ENCODE data around the gene LUZP1. TPM values are rescaled to one million over a fixed set of nuclear protein-coding genes. Genes with fewer than 3 reads are reported as not detected.

The LUZP1 gene
- total RNA-seq, 2 donors from 2014 or later = 42.7 to 43.1 TPM

DNA sequence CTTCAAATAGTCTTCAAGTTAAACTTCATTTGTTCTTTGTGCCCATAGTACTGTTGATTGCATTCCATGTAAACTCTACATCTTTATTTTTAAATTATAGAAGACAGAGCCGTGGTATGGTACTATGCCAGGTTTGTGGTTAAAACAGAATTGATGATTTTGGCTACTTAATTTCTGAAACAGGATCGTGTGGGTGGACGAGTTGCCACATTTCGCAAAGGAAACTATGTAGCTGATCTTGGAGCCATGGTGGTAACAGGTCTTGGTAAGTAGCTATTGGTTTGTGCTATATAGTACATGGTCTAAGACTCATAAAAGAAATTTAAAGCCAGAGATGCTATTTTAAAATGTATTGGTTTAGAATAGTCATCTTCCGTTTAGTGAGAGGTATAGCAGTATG lies 111.4 kb downstream of the LUZP1 start:
- H3K27ac Mint-ChIP-seq = no peak overlapping the region
- H3K9me3 Mint-ChIP-seq = no peaks in the 10 kb centered on the region
- DNase-seq (ENCODE audit: low spot score) = no peak
- H3K4me1 Mint-ChIP-seq (ENCODE audit: low read depth in 2 of 2) = peaks cover 6 to 7% of the 10 kb centered on the region in 2 donors
- H3K27me3 Mint-ChIP-seq = no peaks in the 10 kb centered on the region
- H3K4me3 Mint-ChIP-seq = no peak overlapping the region
- ATAC-seq = no peak
- H3K36me3 Mint-ChIP-seq = peaks cover 18% of the 10 kb centered on the region

DNA sequence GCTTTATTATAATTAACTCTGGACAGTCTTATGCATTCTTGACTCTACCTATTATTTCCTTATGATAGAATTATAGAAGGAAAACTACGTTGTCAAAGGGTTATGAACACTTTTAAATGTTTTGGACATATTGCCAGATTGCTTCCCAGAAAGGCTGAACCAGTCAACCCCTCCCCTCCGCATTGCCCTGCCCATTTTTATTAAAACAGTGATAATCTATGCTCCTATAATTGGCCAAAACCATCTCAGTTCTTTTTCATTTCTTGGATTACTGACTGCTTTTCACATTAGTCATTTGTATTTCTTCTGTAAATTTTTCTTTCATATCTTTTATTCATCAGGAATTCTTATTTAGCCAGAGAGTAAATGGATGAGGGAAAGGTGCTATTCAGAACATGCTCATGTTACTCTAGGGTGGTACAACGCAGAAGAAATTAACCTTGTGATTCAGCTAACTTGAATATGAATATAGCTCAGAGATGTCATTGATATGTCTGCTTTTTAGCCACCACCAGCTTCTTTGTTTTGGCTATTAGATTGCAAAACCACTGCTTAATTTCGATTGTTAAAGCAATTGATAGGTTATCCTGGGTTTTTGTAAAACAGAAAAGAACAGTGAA lies 117.3 kb downstream of the LUZP1 start:
- no peak overlapping the region for H3K27ac Mint-ChIP-seq
- no peaks in the 10 kb centered on the region for H3K27me3 Mint-ChIP-seq
- H3K4me3 Mint-ChIP-seq = no peak overlapping the region
- H3K9me3 Mint-ChIP-seq = no peaks in the 10 kb centered on the region
- DNase-seq (ENCODE audit: low spot score) (no peak), ATAC-seq (no peak)
- H3K4me1 Mint-ChIP-seq (ENCODE audit: low read depth in 2 of 2) = no peaks in the 10 kb centered on the region
- no peaks in the 10 kb centered on the region for H3K36me3 Mint-ChIP-seq

DNA sequence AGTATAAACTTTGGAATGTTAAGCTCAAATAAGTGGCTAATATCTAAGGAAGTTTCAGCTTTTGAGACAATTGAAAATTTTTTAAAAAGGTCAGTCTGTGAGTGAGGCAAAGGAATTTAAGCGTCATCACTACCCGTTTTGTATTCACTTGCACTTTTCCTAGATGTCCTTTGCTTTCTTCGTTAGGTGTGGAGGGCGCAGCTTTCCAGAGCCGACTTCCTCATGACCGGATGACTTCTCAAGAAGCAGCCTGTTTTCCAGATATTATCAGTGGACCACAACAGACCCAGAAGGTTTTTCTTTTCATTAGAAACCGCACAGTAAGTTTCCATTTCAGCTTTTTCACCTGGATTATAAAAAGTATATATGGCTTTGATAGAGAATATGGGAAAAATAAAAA lies 118.5 kb downstream of the LUZP1 start:
- ATAC-seq (no peak), DNase-seq (ENCODE audit: low spot score) (no peak)
- peaks cover 8 to 10% of the 10 kb centered on the region in 2 donors for H3K4me1 Mint-ChIP-seq (ENCODE audit: low read depth in 2 of 2)
- H3K4me3 Mint-ChIP-seq = no peak overlapping the region
- no peak overlapping the region for H3K27ac Mint-ChIP-seq
- H3K9me3 Mint-ChIP-seq = no peaks in the 10 kb centered on the region
- no peaks in the 10 kb centered on the region for H3K27me3 Mint-ChIP-seq
- H3K36me3 Mint-ChIP-seq = no peaks in the 10 kb centered on the region

DNA sequence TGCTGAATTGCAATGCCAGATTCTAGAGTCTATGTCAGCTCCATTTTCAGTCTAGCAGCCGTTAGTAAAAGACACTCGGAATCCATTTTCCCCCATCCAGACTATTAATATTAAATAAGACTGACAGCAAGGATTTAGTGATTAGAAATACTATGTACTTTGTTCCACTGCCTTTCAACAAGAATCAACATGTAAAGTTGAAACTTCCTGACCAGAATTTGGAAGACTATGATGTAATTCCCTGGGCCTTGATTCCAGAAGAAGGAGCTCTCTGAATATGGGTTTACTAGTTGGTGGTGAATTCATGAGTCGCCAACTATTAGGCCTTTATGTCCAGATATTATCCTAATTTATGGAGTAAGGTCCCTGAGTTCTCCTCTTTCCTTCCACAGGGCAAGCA lies 124.6 kb downstream of the LUZP1 start:
- no peaks in the 10 kb centered on the region for H3K9me3 Mint-ChIP-seq
- DNase-seq (ENCODE audit: low spot score) = no peak

DNA sequence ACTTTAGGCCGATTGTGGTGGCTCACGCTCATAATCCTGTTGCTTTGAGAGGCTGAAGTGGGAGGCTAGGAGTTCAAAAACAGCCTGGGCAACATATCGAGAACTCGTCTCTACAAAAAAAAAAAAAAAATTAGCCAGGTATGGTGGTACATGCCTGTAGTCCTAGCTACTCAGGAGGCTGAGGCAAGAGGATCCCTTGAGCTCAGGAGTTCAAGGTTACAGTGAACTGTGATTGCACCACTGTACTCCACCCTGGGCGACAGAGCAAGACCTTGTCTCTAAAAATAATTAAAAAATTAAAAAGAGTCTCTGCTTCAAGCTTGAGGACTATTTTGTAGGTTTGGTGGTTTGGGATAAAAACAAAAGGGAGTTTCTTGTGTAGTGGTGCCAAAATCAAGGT lies 128.1 kb downstream of the LUZP1 start:
- Mint-ChIP-seq H3K4me1 (ENCODE audit: low read depth in 2 of 2) (peaks cover 16 to 27% of the 10 kb centered on the region in 2 donors), H3K27me3 (no peaks in the 10 kb centered on the region), H3K4me3 (no peak overlapping the region), H3K36me3 (no peaks in the 10 kb centered on the region), H3K9me3 (no peaks in the 10 kb centered on the region), H3K27ac (no peak overlapping the region)
- DNase-seq (ENCODE audit: low spot score) (no peak), ATAC-seq (no peak)

More for the DNA sequence above, 124.6 kb downstream of the LUZP1 start:
- Mint-ChIP-seq H3K27me3 (no peaks in the 10 kb centered on the region), H3K4me3 (no peak overlapping the region), H3K4me1 (ENCODE audit: low read depth in 2 of 2) (peaks cover 14 to 23% of the 10 kb centered on the region in 2 donors), H3K36me3 (no peaks in the 10 kb centered on the region), H3K27ac (no peak overlapping the region)
- no peak for ATAC-seq

DNA sequence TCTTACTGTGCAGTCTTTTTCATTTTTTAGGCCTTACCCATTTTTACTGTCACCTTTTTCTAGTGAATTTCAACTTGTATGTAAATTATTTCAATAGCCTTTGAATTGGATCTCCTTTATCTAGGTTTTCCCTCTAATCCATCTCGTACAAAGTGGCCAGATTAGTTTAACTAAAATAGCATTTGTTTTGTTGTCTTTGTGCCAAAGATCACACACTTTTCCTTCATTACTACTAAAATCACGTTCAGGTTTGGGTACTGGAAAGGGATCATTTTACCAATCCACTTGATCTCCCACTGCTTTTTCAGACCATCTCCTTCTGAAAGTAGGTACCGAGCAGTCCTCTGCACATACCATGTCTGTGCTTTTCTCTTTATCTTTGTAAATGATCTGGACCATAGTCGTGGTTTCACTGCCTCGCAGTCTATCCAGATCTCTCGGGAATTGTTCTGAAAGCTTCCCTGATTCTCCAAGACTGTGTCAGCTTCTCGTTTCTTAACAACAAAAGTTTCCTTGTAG lies 129.3 kb downstream of the LUZP1 start:
- Mint-ChIP-seq H3K27ac (no peak overlapping the region), H3K36me3 (no peaks in the 10 kb centered on the region), H3K27me3 (no peaks in the 10 kb centered on the region), H3K4me1 (ENCODE audit: low read depth in 2 of 2) (peaks cover 13 to 23% of the 10 kb centered on the region in 2 donors), H3K4me3 (no peak overlapping the region), H3K9me3 (no peaks in the 10 kb centered on the region)
- DNase-seq (ENCODE audit: low spot score) = no peak
- ATAC-seq = no peak

DNA sequence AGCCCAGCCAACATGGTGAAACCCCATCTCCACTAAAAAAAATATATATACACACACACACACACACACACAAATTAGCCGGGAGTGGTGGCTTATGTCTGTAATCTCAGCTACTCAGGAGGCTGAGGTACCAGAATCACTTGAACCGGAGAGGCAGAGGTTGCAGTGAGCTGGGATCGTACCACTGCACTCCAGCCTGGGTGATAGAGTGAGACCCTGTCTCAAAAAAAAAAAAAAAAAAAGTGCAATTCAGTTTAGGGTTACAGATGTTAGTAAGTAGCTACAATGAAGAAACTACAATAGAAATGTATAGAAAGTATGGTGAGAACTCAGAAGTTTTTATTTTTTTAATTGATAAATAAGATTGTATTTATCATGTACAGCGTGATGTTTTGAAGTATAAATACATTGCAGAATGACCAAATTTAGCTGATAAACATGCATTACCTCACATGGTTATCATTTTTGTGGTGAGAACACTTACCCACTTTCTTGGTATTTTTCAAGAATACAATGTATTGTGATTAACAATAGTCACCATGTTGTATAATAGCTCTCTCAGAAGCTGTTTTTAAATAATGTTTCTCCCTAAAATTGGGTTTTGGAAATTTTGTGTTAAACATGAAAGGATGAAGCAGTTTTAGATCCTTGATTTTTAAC lies 131.4 kb downstream of the LUZP1 start:
- peaks cover 13 to 28% of the 10 kb centered on the region in 2 donors for H3K4me1 Mint-ChIP-seq (ENCODE audit: low read depth in 2 of 2)
- H3K4me3 Mint-ChIP-seq = no peak overlapping the region
- ATAC-seq (no peak), DNase-seq (ENCODE audit: low spot score) (no peak)
- H3K9me3 Mint-ChIP-seq = no peaks in the 10 kb centered on the region
- H3K27ac Mint-ChIP-seq = no peak overlapping the region
- no peaks in the 10 kb centered on the region for H3K36me3 Mint-ChIP-seq
- no peaks in the 10 kb centered on the region for H3K27me3 Mint-ChIP-seq

DNA sequence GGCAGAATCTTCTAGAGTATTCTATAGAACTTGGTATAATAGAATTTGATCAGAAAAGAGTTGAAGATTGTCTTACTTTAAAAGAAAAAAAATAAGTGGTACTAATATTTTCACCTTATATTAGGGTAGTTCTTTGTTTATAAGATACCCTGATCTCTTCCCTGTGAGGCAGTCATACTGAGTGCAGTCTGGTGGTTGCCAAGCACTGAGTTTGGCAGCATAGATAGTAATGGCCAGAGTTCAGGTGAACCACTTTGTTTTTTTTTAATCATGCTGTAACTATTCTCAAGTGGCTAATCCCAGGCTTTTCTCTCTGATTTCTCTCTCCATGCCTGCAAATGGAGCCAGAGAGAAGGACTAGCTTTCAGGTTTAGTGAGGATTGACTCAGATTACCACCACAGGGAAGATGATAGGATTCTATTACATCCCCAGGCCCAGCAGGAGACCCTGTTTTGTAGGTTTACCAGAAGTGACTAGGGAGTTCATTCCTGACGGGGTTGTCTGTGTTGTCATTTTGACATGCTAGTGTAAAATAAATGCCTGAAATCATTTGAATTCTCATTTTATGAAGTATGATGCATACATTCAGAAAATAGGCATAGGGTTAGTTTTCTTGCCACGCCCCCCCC lies 132.7 kb downstream of the LUZP1 start:
- Mint-ChIP-seq H3K27ac (no peak overlapping the region), H3K9me3 (no peaks in the 10 kb centered on the region), H3K4me3 (no peak overlapping the region), H3K36me3 (no peaks in the 10 kb centered on the region), H3K27me3 (no peaks in the 10 kb centered on the region), H3K4me1 (ENCODE audit: low read depth in 2 of 2) (peaks cover 17 to 33% of the 10 kb centered on the region in 2 donors)
- no peak for DNase-seq (ENCODE audit: low spot score)
- no peak for ATAC-seq

Other genes starting within 250 kb of the LUZP1 start
- not detected for gene LACTBL1, start 196.0 kb downstream of the LUZP1 start, total RNA-seq
- not detected for gene TEX46, start 153.0 kb downstream of the LUZP1 start, total RNA-seq
- gene KDM1A, start 149.4 kb downstream of the LUZP1 start, total RNA-seq = 10 to 100 TPM; 48.9 to 69.1 TPM
- not detected for gene HTR1D, start 48.6 kb upstream of the LUZP1 start, total RNA-seq
- 100 to 1,000 TPM; 188 to 205 TPM for gene HNRNPR, start 175.4 kb upstream of the LUZP1 start, total RNA-seq
- gene ZNF436, start 201.0 kb upstream of the LUZP1 start, total RNA-seq = 1 to 10 TPM; 4.7 to 6.3 TPM

Measured in natural killer cell treated with Interleukin-12 subunit alpha and Interleukin-12 subunit beta and Interleukin-15 and Interleukin-18, amount 100 ng/mL, for 72 hours (primary cell).